OCI-LY1 (cell line): ENCODE measurements around the gene AP1B1.

Experiments
- CTCF ChIP-seq: fragments of 200-600 bp; sonication (generic), shearing (Covaris generic); IDR thresholded peaks from 2 replicates; pipeline ENCODE4 v1.5.1; 2017; ENCODE audit warnings: mild to moderate bottlenecking, antibody characterized with exemption, low read length, moderate library complexity, mixed read lengths
- EZH2 ChIP-seq: fragments of 200-600 bp; sonication (generic), shearing (Covaris generic); IDR thresholded peaks from 2 replicates; pipeline ENCODE4 v1.8.0; 2017; ENCODE audit warnings: borderline replicate concordance, mixed run types, mild to moderate bottlenecking, antibody characterized with exemption, low read length, moderate library complexity, mixed read lengths

GRCh38 chr22:29336751-29337490 lies 51.4 kb downstream of the AP1B1 start:
- no peak for TF ChIP-seq EZH2
- no peak for TF ChIP-seq CTCF
